A549 (cell line): ENCODE data around the gene GLTPD2. TPM values are rescaled to one million over a fixed set of nuclear protein-coding genes. Genes with fewer than 3 reads are reported as not detected.
A peak's percentile ranks its signal among the peaks of the same experiment; 100 is the strongest.

Experiments used
- ATAC-seq, 2 experiments: fragments of 200-7000 bp in 1 of 2; fragments of >200 bp in 1 of 2; cut with Nextera tagmentation in 1 of 2; cut with Tn5 transposase in 1 of 2; 3 replicates each; pipeline versions ENCODE4 v1.8.0 to v1.9.1; 2018 to 2020; ENCODE audit warnings: mild to moderate bottlenecking in 1 of 2, moderate library complexity in 1 of 2
- CTCF ChIA-PET: fragments of 300-600 bp; sonication (Branson Sonifier 250); formaldehyde crosslinking; extraction: SDS; loops from one replicate; lab custom pipeline; 2021; ENCODE audit warnings: antibody characterized with exemption, inconsistent platforms; lab: Yijun Ruan, JAX
- POLR2A ChIA-PET: fragments of 350-600 bp; formaldehyde crosslinking; extraction: SDS; loops from one replicate; lab custom pipeline; 2021; ENCODE audit warnings: antibody characterized with exemption, inconsistent platforms; lab: Yijun Ruan, JAX
- DNase-seq, 2 experiments: peaks; one replicate each; pipeline versions ENCODE4 v3.0.0 to v3.0.0-alpha.2; 2011 to 2016; ENCODE audit warnings: low read depth in 1 of 2, low spot score in 1 of 2
- FAIRE-seq: peaks from 2 replicates; lab custom pipeline; 2011; peaks lifted over from hg19 to GRCh38; lab: Jason Lieb, UNC
- H3K27ac ChIP-seq, 2 experiments: fragments of >200 bp; sonication (Bioruptor Twin); formaldehyde crosslinking; 3 replicates each; pipeline ENCODE4 v1.5.1; 2016 to 2017
- H3K4me1 ChIP-seq: fragments of >200 bp; sonication (Bioruptor Twin); formaldehyde crosslinking; 3 replicates; pipeline ENCODE4 v1.6.1; 2016
- H3K4me2 ChIP-seq: fragments of >200 bp; sonication (Bioruptor Twin); formaldehyde crosslinking; 3 replicates; pipeline ENCODE4 v1.6.1; 2016
- H3K4me3 ChIP-seq: fragments of >200 bp; sonication (Bioruptor Twin); formaldehyde crosslinking; 3 replicates; pipeline ENCODE4 v1.5.1; 2016
- H3K9me3 ChIP-seq: fragments of >200 bp; sonication (Bioruptor Twin); formaldehyde crosslinking; 3 replicates; pipeline ENCODE4 v1.6.1; 2016
- ATOH8 ChIP-seq: fragments of 250-450 bp; sonication (Bioruptor Pico); IDR thresholded peaks from 2 replicates; pipeline ENCODE4 v1.5.0; 2020; ENCODE audit warnings: low read depth, mild to moderate bottlenecking, moderate library complexity
- BCL3 ChIP-seq: fragments of >200 bp; sonication (Bioruptor Twin); formaldehyde crosslinking; IDR thresholded peaks from 3 replicates; pipeline ENCODE4 v1.6.1; 2016
- CBX2 ChIP-seq: fragments of 200-600 bp; sonication (generic); IDR thresholded peaks from 2 replicates; pipeline ENCODE4 v1.6.1; 2016; ENCODE audit warnings: low read depth, mild to moderate bottlenecking, borderline replicate concordance
- CEBPB ChIP-seq, 2 experiments: fragments of >200 bp in 1 of 2; sonication (Bioruptor Twin) in 1 of 2; formaldehyde crosslinking in 1 of 2; IDR thresholded peaks; 2 replicates each; pipeline ENCODE4 v1.6.1; 2012 to 2016
- CHD2 ChIP-seq: fragments of 150-350 bp; IDR thresholded peaks from 2 replicates; pipeline ENCODE4 v1.6.1; 2014; ENCODE audit warnings: low read length; ENCODE audit not compliant: partially characterized antibody
- CTCF ChIP-seq: fragments of >200 bp; sonication (Bioruptor Twin); formaldehyde crosslinking; IDR thresholded peaks from 3 replicates; pipeline ENCODE4 v1.5.1; 2016
- EHF ChIP-seq: fragments of 250-450 bp; sonication (Bioruptor Pico); IDR thresholded peaks from 2 replicates; pipeline ENCODE4 v1.5.0; 2020; ENCODE audit warnings: mild to moderate bottlenecking
- FOXS1 ChIP-seq: fragments of 250-450 bp; sonication (Bioruptor Pico); IDR thresholded peaks from 2 replicates; pipeline ENCODE4 v1.5.0; 2020; ENCODE audit warnings: mild to moderate bottlenecking, moderate library complexity
- HES2 ChIP-seq: fragments of >200 bp; sonication (Bioruptor Twin); formaldehyde crosslinking; IDR thresholded peaks from 2 replicates; pipeline ENCODE4 v1.6.1; 2016
- HEYL ChIP-seq: fragments of 250-450 bp; sonication (Bioruptor Pico); IDR thresholded peaks from 2 replicates; pipeline ENCODE4 v1.8.0; 2021; ENCODE audit warnings: mild to moderate bottlenecking, moderate library complexity
- HOXB13 ChIP-seq: fragments of 250-450 bp; sonication (Bioruptor Pico); IDR thresholded peaks from 2 replicates; pipeline ENCODE4 v1.5.0; 2020; ENCODE audit warnings: low read depth, mild to moderate bottlenecking, moderate library complexity
- MAX ChIP-seq: IDR thresholded peaks from 2 replicates; pipeline ENCODE4 v1.6.1; 2012
- POLR2A ChIP-seq: IDR thresholded peaks from 2 replicates; pipeline ENCODE4 v1.6.1; 2012; ENCODE audit warnings: mild to moderate bottlenecking, low read length
- SREBF2 ChIP-seq: fragments of 450-650 bp; IDR thresholded peaks from 2 replicates; pipeline ENCODE4 v1.6.1; 2014; ENCODE audit warnings: mild to moderate bottlenecking, moderate library complexity
- TP53 ChIP-seq: fragments of 250-450 bp; sonication (Bioruptor Pico); IDR thresholded peaks from 2 replicates; pipeline ENCODE4 v1.5.0; 2021; ENCODE audit warnings: mild to moderate bottlenecking, moderate library complexity
- ZC3H11A ChIP-seq: fragments of 450-650 bp; IDR thresholded peaks from 2 replicates; pipeline ENCODE4 v1.6.1; 2014; ENCODE audit warnings: antibody characterized with exemption, mild to moderate bottlenecking
- WGBS: methylation state at CpG from one replicate; pipeline ENCODE4 v1.1.6; 2017; ENCODE audit errors: missing lambda C conversion rate; 5-methylcytosine and 5-hydroxymethylcytosine counted together
- polyA plus RNA-seq, 4 experiments: library from polyadenylated mRNA; depleted of rRNA in 3 of 4; stranded (reverse); fragments of >200 nt; fragmentation: RNase III in 1 of 4; extraction: RNeasy Plus Mini Kit Qiagen cat#74134 plus additional on column Dnase treatment in 1 of 4; gene quantifications; 2 replicates in 3 of 4; 3 replicates in 1 of 4; pipeline ENCODE4 v1.2.3, GENCODE V29; 2011 to 2017
- TF ChIP-seq, protein P1 (sequence below): fragments of 250-450 bp; sonication (Bioruptor Pico); IDR thresholded peaks from 2 replicates; pipeline ENCODE4 v1.5.0; 2021; ENCODE audit warnings: mild to moderate bottlenecking, moderate library complexity, borderline replicate concordance
- TF ChIP-seq, protein P2 (sequence below): fragments of 450-650 bp; IDR thresholded peaks from 2 replicates; pipeline ENCODE4 v1.6.1; 2014; ENCODE audit warnings: antibody characterized with exemption
- TF ChIP-seq, protein P3 (sequence below): fragments of 150-350 bp; IDR thresholded peaks from 2 replicates; pipeline ENCODE4 v1.6.1; 2014; ENCODE audit warnings: low read depth, mild to moderate bottlenecking, low read length

The GLTPD2 gene
- polyA plus RNA-seq, 2 of the 4 experiments (the other 2 are of a cell fraction): not detected

- no peak for FAIRE-seq
- ChIA-PET CTCF (interaction anchor here (0.5 to 9.4 kb wide), 8 partner anchors 10 to 101 kb away, joined by 3 to 271 read pairs (median 8); partner anchors contain the start of genes ARRB2 and MED11), POLR2A (no interaction called here)
- Histone ChIP-seq H3K9me3 (no peaks in the 10 kb centered on the region), H3K4me1 (peaks cover 20% of the 10 kb centered on the region), H3K4me2 (no peak overlapping the region), H3K4me3 (no peak overlapping the region), H3K27ac (no peak overlapping the region)
- TF ChIP-seq CEBPB (IDR thresholded peaks at IDR 0.05) (no peak), POLR2A (peak; percentile 25; the same call in 1 of the 2 replicates)
- no peak for DNase-seq
- no peak for ATAC-seq
- 94% methylated on average over 61 of the region's 61 CpGs for WGBS
These were observed 3.3 kb upstream of the GLTPD2 start for GRCh38 chr17:4785311-4786105.

DNA sequence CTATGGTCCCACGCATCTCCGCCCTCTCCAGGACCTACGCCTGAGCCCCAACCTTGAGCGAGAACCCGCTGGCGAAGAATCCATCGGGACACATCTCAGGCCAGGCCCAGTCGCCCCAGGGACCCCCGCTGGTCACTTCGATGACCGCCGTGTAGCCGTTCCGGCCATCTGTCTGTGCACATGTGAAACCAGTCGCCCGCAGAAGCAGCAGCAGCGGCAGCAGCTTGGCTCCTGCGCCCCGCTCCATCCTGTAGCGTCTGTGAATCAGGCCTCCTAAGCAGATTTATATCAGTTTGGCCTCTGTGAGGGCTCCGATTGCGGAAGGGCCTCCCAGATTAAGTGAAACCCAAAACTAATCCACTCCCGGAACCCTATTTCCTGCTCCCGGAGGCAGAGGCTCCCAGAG is 2.7 kb upstream of the GLTPD2 start, which contains the start of gene VMO1:
Gene VMO1 (minus strand): TSS at position 259 of the 406 bp plus-strand sequence. CDS start 12 bp downstream, at position 247.
- no peak for ATAC-seq
- POLR2A ChIA-PET: no interaction called here
- TF ChIP-seq HOXB13 (CRISPR knock-in tag): no peak
- TF ChIP-seq TP53 (CRISPR knock-in tag): no peak
- TF ChIP-seq CBX2: no peak
- no peak for TF ChIP-seq BCL3
- TF ChIP-seq, protein P1, sequence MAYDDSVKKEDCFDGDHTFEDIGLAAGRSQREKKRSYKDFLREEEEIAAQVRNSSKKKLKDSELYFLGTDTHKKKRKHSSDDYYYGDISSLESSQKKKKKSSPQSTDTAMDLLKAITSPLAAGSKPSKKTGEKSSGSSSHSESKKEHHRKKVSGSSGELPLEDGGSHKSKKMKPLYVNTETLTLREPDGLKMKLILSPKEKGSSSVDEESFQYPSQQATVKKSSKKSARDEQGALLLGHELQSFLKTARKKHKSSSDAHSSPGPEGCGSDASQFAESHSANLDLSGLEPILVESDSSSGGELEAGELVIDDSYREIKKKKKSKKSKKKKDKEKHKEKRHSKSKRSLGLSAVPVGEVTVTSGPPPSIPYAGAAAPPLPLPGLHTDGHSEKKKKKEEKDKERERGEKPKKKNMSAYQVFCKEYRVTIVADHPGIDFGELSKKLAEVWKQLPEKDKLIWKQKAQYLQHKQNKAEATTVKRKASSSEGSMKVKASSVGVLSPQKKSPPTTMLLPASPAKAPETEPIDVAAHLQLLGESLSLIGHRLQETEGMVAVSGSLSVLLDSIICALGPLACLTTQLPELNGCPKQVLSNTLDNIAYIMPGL: no peak
- TF ChIP-seq EHF (CRISPR knock-in tag): no peak
- TF ChIP-seq POLR2A: 0 out of 2 replicates have a peak, but pooled peaks have one; percentile 3
- TF ChIP-seq ATOH8 (CRISPR knock-in tag): no peak
- Histone ChIP-seq H3K27ac (peak within 1 kb of the TSS in 1 of 2 experiments; percentile 43; a peak in 2 of 6 replicates), H3K4me2 (peak within 1 kb of the TSS; percentile 68), H3K4me1 (peaks cover 26% of the 10 kb centered on the region), H3K4me3 (no peak within 1 kb of the TSS), H3K9me3 (no peaks in the 10 kb centered on the region)
- DNase-seq: no peak
- whole genome bisulfite sequencing: 84% methylated on average over 24 of the region's 24 CpGs
- CTCF ChIA-PET: interaction anchor here (0.8 to 9.4 kb wide), 14 partner anchors 11 to 201 kb away, joined by 3 to 271 read pairs (median 6); partner anchors contain the start of genes ARRB2, C17orf107, CHRNE and CXCL16
- FAIRE-seq: no peak

- Histone ChIP-seq H3K27ac (peak overlapping the region in 1 of 2 experiments; percentile 43; a peak in 1 of 6 replicates), H3K4me2 (no peak overlapping the region), H3K9me3 (no peaks in the 10 kb centered on the region), H3K4me3 (no peak overlapping the region), H3K4me1 (peaks cover 27% of the 10 kb centered on the region)
- peak; percentile 13 for FAIRE-seq
- no peak for ATAC-seq
- DNase-seq: no peak
- WGBS: 81% methylated on average over 6 of the region's 6 CpGs
- CTCF ChIA-PET: interaction anchor here (0.8 to 9.4 kb wide), 17 partner anchors 12 to 200 kb away, joined by 3 to 271 read pairs (median 5); partner anchors contain the start of genes ARRB2, C17orf107, CHRNE and CXCL16
- POLR2A ChIA-PET: no interaction called here
- TF ChIP-seq, protein P1: no peak
- TF ChIP-seq HOXB13 (CRISPR knock-in tag) (no peak), POLR2A (no peak), CTCF (no peak), HES2 (no peak), CHD2 (no peak), SREBF2 (no peak), HEYL (CRISPR knock-in tag) (no peak), MAX (no peak), ZC3H11A (no peak), FOXS1 (no peak)
- TF ChIP-seq, protein P2, sequence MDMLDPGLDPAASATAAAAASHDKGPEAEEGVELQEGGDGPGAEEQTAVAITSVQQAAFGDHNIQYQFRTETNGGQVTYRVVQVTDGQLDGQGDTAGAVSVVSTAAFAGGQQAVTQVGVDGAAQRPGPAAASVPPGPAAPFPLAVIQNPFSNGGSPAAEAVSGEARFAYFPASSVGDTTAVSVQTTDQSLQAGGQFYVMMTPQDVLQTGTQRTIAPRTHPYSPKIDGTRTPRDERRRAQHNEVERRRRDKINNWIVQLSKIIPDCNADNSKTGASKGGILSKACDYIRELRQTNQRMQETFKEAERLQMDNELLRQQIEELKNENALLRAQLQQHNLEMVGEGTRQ: no peak
- TF ChIP-seq, protein P3, sequence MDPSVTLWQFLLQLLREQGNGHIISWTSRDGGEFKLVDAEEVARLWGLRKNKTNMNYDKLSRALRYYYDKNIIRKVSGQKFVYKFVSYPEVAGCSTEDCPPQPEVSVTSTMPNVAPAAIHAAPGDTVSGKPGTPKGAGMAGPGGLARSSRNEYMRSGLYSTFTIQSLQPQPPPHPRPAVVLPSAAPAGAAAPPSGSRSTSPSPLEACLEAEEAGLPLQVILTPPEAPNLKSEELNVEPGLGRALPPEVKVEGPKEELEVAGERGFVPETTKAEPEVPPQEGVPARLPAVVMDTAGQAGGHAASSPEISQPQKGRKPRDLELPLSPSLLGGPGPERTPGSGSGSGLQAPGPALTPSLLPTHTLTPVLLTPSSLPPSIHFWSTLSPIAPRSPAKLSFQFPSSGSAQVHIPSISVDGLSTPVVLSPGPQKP: no peak
These were observed 2.2 kb upstream of the GLTPD2 start for GRCh38 chr17:4786516-4786915.
